NCI-H526 (cell line): ENCODE data around the gene JCAD.
A peak's percentile ranks its signal among the peaks of the same experiment; 100 is the strongest.
"Not testable (repeated sequence)": the region's sequence is repeated elsewhere in the genome, so short reads cannot be mapped to it uniquely, and the experiment has no call there.

Experiments used
- DNase-seq, 2 experiments: peaks; one replicate each; lab custom pipeline; 2025; lab: John Stamatoyannopoulos, UW

Gene JCAD

GRCh38 chr10:30026578-30026977 lies 32.8 kb downstream of the JCAD start:
- no peak for DNase-seq

- no peak for DNase-seq
Observed at GRCh38 chr10:30026080-30026479, 33.3 kb downstream of the JCAD start.

- not testable (repeated sequence) for DNase-seq
Observed at GRCh38 chr10:30025428-30025827, 34.0 kb downstream of the JCAD start.

- no peak for DNase-seq
Observed at GRCh38 chr10:30022590-30022989, 36.8 kb downstream of the JCAD start.

GRCh38 chr10:30019468-30019867 lies 39.9 kb downstream of the JCAD start:
- no peak for DNase-seq

GRCh38 chr10:30018496-30018895 lies 40.9 kb downstream of the JCAD start:
- DNase-seq, result no peak

- DNase-seq, result no peak
Observed at GRCh38 chr10:30017966-30018365, 41.4 kb downstream of the JCAD start.

GRCh38 chr10:30017556-30017955 lies 41.8 kb downstream of the JCAD start:
- DNase-seq, result no peak

GRCh38 chr10:30014511-30014910 lies 44.9 kb downstream of the JCAD start:
- no peak for DNase-seq

- DNase-seq, result no peak
Observed at GRCh38 chr10:30013757-30014156, 45.6 kb downstream of the JCAD start.

- DNase-seq, result no peak
Observed at GRCh38 chr10:30011956-30012647, 47.3 kb downstream of the JCAD start.

- no peak for DNase-seq
Observed at GRCh38 chr10:30011396-30011795, 48.0 kb downstream of the JCAD start.

GRCh38 chr10:30007406-30007805 lies 52.0 kb downstream of the JCAD start:
- no peak for DNase-seq

GRCh38 chr10:30006410-30006809 lies 53.0 kb downstream of the JCAD start:
- no peak for DNase-seq

- not testable (repeated sequence) for DNase-seq
Observed at GRCh38 chr10:30005116-30005515, 54.3 kb downstream of the JCAD start.

- peak; percentile 37 to 77 for DNase-seq
Observed at GRCh38 chr10:30002426-30003266, 56.7 kb downstream of the JCAD start.

- DNase-seq, result no peak
Observed at GRCh38 chr10:30000802-30001571, 58.4 kb downstream of the JCAD start.

- DNase-seq, result peak; percentile 44 to 74
Observed at GRCh38 chr10:29998142-29998808, 61.1 kb downstream of the JCAD start.

- no peak for DNase-seq
Observed at GRCh38 chr10:29994811-29995210, 64.6 kb downstream of the JCAD start.

GRCh38 chr10:29993319-29993915 lies 66.0 kb downstream of the JCAD start:
- no peak for DNase-seq

GRCh38 chr10:29992914-29993313 lies 66.5 kb downstream of the JCAD start:
- DNase-seq, result no peak

- no peak for DNase-seq
Observed at GRCh38 chr10:29991382-29991781, 68.0 kb downstream of the JCAD start.
